ENCODE data around the gene FAM151A.

The FAM151A gene

GRCh38 chr1:54575605-54576290, 47.6 kb downstream of the FAM151A start:
- no peak for DNase-seq

- no peak for DNase-seq
Measured at GRCh38 chr1:54575161-54575560, 48.2 kb downstream of the FAM151A start.

DNA sequence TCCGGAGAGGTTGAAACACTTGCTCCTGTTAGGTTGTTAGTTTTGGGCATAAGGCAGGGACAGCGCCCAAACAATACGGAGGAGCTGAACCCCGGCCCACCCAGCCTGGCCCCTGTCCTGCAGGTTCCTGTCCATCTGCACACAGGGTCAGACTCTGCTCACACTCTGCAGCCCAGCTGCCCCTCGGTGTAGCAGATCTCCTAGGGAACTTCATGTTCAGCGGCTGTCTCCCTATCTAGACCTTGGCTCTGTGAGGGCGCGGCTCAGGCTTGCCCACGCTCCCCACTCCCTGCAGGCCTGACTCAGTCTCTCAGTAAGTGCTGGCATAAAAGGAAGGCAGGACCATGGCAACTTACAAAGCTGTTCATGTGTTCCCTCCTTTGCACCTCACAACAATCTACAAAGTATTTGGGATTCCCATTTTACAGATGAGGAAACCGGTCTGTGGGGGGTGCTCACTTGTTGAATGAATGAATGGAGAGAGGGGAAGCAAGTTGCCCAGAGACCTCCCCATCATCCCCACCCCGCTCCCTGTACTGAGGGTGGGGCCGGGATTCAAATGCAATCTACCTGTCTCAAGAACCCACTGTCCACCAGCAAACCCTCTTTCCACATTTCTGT, 49.1 kb downstream of the FAM151A start:
- DNase-seq: no peak

GRCh38 chr1:54572542-54572850, 50.8 kb downstream of the FAM151A start:
- no peak for DNase-seq

DNA sequence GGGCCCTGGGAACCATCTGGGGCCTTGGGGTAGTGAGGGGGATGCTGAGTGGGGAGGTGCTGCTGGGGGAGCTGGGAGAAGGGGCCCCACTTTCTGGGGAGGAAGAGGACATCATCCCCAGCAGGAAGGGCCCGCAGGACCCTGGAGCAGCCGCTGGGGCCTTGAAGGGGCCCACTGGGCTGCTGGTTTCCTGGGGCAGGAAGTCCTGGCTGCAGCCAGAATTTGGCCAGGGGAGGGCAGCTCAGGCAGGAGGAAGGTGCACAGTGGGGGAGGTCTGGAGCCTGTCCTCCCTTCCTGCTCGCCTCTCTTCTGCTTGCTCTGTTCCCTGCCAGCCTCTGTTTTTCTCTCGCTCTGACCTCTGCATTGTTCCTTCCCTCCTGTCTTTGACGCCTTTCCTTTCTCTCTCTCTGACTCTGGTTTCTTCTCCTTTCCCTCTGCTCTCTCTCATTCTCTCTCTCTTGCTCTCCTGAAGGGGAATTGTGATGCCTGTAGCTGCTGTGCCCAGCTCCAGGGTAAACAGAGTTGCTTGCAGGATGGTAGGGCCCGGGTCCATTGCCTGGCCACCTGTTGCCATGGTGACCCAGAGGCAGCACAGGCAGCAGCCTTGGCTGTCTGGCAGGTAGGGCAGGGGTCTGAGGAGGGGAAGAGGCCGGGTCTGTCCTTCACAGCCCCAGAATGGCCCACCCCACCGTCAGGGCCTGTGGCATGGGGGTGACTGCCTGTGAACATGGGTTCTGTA, 51.4 kb downstream of the FAM151A start:
- DNase-seq: no peak

DNA sequence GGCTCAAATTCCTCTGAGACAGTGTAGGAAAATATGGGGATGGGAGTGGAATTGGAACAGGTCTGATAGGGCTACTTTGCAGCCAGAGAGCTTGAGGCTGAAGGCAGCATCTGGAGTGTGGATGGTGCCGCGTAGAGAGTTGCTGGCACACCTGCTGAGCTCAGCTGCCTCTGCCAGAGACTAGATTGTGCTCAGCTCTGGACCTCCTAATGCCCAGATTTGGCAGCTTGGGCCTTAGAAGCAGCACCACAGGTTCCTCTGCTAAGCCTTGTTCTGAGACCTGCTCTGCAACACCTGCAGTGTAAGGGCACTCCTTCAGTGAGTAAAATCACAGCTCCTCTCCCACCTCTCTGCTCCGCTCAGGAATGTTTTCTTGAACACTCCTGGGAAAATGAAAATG, 52.0 kb downstream of the FAM151A start:
- DNase-seq: no peak

DNA sequence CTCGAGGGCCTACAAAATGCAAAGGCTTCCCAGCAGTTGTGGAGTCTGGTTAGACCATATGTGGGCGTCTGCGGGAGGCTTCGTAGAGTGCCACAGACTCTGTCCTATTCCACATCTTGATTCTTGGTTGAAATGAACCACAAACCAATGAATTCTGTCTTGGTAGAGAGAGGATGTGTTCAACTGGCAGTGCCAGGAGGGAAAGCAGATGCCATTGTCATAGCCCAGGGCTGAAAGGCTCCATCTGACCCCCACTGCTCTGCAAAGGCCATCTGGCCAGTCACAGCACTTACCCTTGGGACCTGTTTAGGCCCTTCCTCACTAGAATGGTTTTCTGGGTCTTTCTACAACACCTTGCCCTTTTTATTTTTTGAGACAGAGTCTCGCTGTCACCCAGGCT, 53.2 kb downstream of the FAM151A start:
- DNase-seq: no peak

DNA sequence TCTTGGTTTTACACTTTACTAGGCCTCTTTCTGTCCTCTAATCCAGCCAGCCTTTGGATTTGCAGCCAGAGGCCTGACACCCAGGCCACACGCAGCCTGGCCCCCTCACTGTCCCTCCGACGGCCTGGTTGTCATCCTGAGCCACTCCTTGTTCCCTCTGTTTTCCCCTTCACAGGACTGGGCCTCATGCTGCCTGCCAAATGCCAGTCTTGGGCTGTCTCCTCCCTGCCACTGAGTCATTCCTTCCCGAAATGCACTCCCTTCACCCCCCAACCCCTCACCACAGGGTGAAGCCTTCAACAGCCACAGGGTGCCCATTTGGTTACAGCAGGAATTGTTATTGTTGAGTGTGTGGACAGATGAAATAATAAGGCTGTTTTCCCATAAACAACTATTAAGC, 54.0 kb downstream of the FAM151A start:
- no peak for DNase-seq

- DNase-seq: no peak
Measured at GRCh38 chr1:54567961-54568360, 55.4 kb downstream of the FAM151A start.

GRCh38 chr1:54566438-54567141, 56.7 kb downstream of the FAM151A start:
- no peak for DNase-seq

DNA sequence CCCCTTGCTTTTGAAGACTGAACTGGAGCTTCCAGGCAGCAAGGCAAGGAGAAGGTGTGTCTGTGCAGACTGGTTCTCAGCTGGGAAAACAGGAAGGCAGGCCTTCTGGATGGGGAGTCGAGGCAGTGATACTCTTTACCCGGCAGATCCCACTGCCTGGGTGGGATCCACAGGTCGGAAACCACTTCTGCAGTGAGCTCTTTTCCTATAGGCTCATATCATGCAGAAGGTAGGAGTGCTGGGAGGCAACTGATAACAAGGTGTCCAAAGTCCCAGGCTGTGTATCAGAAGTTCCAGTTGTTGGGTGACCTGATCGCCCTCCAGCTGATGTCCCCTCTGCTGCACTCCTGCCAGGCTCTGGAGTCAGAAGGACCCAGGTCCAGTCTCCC, 58.2 kb downstream of the FAM151A start:
- no peak for DNase-seq

DNA sequence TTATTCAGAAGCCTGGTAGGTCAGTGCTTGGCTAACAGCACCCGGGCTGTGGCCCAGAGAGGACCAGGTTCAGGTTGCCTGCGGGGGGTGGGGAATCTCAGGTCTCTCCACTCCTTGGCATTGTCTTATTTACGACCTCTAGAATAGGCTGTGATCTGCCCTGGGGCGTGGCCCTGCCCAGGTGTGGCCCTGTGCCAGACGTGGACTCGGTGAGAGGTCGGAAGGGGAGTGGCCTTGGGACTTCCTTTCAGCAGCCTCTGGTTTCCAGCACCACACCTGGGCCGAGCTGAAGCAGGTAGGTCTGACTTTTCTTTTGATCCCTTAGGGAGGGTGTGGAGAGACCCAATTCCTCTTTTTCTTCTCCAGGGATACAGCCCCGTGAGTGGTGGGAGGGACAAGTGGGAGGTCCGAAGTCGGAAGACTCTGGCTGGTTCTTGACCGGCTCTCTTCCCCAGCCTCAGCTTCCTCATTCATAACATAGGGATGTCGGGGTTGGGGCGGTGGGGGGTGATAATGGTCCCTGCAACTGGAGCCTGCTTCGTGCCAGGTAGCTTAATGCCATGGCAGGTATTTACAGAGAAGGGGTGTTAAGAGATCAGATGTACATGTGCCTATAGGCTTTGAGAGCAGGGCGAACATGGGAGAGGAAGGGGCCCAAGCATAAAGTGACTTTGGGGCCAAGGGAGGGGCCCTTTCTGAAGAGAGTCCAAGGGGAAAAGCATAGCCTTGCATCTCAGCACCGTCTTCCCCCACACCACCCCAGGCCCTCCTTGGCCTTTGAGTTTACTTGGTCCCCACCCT, 58.8 kb downstream of the FAM151A start:
- no peak for DNase-seq

- no peak for DNase-seq
Measured at GRCh38 chr1:54559771-54560231, 63.5 kb downstream of the FAM151A start.
